Iris pigment epithelial cell (primary cell): ENCODE data around the gene PHOX2A.

Experiments used
- DNase-seq: peaks from one replicate; pipeline ENCODE4 v3.0.0-alpha.2; 2011; ENCODE audit warnings: low read depth

The PHOX2A gene

DNA sequence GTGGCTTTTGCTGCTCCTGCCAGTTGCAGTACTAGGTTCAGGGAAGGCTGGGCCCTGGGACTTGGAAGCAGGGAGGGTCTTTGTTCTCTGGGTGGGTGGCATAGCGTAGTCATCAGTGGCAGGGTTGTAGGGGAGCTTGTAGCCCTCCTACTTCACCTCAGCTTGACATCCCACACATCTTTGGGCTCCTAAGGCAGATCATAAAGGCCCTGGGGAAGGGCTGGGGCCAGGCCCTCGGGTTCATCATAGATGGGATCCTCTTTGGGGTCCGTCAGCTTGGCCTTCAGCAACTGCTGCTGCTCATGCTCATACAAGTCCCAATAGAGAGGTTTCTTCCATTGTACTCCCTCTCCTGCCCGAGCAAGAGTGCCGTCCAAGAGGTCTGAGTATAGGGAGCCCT is 6.0 kb upstream of the PHOX2A start:
- no peak for DNase-seq

GRCh38 chr11:72247584-72247983 is 3.6 kb upstream of the PHOX2A start:
- no peak for DNase-seq

DNA sequence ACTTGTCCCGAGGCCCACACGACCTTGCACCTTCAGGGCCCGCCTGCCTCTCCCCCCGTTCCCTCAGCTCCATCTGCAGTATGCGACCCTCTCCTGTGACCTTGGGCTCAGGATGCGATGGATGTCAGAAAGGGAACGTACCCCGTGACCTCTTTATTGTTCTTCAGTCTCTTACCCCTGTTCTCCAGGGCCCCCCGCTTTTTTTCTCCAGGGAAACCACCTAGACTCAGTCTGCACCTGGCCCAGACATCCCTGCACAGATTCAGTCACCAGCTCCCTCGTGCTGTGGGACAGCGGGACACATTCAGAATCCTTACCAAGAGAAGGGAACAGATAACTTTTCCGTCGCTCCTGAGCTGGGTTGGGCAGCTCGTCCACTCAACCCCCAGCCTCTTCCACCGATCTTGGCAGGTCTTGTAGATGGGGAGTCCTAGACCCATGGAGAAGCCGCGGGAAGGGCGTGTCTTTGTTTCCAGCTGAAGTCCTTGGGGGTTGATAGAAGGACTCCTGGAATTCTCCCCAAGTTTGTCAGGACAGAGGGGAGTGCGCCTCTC is 1.4 kb upstream of the PHOX2A start:
- no peak for DNase-seq

DNA sequence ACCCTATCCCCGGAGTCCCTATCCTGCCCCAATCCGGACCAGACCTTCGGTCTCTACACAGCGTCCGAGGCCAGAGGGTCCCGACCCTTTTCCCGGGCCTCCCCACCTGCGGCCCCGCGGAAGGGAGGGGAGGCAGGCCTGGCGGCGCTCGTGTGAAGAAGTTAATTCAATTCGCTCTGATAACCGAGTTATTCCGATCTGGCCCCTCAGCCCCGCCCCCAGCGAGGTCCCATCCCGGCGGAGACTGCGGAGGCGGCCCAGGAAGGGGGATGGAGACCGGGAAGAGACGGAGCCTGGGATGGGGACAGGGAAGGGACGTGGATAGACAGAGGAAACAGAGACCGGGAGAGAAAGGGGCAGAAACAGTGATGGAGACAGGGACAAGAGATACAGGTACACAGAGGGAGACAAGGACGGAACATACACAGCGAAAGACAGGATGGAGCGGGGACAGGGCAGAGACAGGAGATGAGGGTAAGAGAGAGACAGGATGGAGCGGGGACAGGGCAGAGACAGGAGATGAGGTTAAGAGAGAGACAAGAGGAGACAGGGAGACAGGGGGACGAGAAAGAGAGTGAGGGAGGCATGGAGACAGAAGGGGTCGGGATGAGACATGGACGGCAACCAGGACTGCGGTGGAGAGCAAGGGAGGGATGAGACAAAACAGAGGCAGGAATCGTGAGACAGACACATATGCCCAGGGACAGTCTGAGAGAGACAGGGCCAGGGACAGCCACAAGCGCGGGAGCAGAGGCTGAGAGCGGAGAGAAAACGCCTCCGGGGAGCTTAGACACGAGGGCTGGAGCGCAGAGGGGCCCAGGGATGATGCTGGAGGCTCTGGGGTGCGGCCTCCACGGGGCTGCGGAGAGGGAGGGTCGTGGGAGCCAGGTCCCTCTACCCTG is 636 bp upstream of the PHOX2A start:
- DNase-seq: no peak

DNA sequence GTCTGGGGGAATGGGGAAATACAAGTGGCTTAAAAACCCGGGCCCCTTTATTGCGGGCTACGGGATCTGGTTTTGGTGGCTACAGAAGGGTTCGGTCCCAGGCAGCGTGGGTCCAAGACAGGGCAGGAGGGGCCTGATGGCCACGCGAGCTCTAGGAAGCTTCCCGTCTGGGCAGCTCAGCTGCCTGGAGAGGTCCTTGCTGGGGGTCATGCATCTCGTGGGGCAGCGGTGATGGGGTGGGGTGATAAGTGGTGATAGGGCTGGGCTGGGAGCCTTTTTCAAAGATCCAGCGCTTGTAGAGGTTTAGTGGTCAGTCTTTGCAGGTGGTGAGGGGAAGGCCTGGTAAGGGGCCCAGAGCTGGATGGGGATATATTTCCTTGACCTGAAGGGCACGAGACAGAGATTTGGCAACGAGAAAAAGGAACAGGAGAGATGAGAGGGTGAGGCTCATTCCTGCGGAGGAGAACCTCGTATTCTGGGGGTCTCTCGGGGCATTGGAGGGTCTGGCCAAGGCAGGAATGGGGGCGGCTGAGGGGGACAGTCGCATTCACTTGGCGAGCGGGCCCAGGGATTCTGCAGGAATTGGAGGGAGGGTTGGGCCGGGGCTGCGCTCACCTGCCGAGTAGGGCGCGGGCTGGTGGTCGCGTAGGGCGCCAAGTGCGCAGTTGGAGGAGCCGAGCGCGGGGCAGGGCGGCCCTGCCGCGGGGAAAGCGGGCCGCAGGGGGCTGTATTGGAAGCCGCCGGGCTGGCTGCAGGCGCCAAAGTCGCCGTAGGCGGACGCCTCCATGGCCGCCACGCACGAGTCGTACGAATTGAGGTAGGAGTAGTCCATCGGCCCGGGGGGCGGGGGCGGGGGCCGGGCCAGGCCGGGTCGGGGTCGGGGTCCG is 560 bp downstream of the PHOX2A start:
- DNase-seq: no peak

- no peak for DNase-seq
These were observed 1.8 kb downstream of the PHOX2A start for GRCh38 chr11:72242141-72242540.

- no peak for DNase-seq
These were observed 2.6 kb downstream of the PHOX2A start for GRCh38 chr11:72241291-72241781.

GRCh38 chr11:72240461-72241290 is 3.3 kb downstream of the PHOX2A start:
- peak; percentile 22 for DNase-seq

DNA sequence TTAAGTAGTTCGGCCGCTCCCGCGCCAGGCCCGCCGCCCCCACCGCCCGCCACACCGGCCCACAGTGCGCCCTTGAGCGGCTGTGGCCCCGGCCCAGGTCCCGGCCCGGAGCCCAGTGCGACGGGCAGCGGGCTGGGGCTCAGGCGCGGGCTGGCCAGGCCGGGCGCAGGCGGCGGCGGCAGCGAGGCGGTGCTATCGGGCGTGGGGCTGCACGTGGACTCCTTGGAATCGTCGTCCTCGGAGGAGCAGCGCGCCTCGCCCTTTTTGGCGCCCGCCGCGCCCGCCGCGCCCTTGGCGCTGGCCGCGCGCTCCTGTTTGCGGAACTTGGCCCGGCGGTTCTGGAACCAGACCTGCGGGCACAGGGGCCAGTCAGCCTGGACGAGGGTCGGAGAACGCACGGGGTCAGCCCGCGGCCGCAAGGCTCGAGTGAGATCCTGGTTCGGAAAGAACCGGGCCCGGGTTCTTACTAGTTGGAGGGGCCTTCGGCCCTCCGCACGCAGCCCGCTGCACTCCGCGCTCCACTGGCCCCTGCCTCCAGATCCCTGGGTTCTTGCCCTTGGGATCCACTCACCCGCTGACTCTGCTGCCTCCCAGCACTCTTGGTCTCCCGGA is 4.0 kb downstream of the PHOX2A start:
- peak; percentile 43 for DNase-seq

DNA sequence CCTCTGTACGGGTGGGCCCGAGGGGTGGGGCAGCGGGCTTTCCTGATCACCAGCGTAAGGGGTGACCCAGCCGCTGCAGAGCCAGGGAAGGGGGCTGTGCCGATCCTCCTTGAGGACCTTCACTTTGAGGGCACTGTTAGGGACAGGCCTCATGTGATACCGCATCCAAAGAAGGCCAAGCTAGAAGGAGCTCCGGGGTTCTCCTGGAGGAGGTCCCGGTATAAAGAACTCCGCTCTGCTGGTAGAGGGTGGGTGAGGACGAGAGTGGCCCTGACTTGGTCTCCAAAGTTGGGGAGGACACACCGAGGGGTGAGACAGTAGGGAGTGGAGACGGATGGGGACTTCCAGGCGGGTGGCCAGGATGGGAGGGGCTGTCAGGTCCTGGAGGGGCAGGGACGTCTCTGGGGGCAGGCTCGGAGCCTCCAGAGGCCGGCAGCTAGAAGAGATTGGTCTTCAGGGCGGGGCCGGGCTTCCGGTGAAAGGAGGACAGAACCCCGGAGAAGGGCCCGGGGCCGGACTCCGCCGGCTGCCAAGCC is 4.6 kb downstream of the PHOX2A start:
- DNase-seq: peak; percentile 64

DNA sequence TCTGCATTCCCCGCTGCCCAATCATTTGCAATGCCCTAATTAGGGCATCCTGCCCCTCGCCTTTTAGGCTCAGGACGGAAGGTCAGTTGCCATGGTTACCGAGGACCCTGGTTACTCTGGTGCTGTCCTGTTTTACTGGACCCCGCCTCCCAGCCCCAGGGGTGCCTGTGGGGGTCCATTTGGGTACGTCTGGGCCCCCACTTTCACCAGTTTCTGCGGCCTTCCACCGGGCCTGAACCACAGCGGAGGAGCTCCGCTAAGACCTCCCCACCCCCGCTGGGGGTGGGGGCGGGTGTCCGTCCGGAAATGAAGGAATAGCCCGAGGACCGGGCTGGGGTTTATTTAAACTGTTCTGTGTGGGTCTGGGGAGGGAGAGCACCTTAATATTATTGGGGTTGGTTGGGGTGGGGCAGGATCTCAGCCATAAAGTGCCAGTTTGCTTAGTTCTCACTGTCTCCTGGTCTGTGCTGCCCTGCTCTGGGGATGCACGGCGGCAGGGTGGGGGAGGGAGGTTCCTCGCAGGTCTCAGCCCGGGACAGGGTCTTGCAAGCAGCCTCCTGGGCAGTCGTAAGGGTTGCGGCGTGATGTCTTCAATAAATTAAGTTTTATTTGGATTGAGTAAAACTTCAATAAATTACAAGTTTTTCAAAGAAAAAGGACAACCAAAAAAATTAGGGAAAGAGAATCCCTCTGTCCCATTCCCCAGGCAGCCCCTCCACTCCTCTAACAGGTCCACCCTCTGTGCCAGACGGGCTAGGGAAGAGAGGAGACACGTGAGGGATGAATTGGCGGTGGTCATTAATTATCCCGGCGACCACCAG is 5.3 kb downstream of the PHOX2A start:
- DNase-seq: no peak

DNA sequence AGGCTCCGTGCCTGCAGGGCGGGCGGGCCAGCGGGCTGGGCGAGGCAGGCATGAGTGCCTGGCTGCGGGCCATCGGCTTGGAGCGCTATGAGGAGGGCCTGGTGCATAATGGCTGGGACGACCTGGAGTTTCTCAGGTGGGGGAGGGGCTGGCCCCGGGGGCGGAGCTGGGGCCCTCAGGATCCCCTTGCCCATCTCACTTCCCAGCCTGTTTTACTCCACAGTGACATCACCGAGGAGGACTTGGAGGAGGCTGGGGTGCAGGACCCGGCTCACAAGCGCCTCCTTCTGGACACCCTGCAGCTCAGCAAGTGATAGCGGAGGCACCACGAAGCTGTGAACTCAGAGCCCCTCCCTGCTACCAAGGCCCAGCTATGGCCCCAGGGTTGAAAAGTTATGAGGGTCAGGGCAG is 5.9 kb downstream of the PHOX2A start:
- peak; percentile 74 for DNase-seq

GRCh38 chr11:72237112-72237931 is 6.7 kb downstream of the PHOX2A start:
- DNase-seq: no peak

GRCh38 chr11:72236774-72237111 is 7.2 kb downstream of the PHOX2A start:
- DNase-seq: no peak

DNA sequence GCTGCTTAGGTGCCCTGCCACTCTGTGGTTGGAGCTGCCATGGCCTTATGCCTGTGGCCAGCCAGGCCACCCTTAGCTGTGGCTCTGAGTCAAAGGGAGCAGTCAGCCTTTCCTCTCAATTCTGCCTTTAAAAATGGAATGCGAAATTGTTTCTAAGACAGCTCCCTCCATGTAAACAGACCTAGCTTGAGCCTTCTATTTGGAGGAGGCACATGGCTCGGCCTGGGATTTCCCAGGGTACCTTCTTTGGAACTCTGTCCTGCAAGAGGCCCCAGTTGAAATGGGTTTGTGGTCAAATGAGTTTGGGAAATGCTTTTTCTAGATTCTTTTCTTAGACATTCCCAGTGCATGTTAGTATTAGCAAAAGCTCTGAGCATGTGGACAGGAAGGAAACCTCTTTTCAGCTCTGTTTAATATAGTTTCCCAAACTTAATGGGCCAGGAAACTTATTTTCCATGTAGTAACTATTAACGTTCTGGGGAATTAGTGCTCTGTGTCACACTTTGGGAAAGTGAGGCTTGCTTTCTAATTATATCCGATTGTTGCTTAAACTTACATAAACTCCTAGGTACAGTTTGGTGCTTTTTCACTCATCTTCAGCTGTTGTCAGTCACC is 7.8 kb downstream of the PHOX2A start:
- no peak for DNase-seq

DNA sequence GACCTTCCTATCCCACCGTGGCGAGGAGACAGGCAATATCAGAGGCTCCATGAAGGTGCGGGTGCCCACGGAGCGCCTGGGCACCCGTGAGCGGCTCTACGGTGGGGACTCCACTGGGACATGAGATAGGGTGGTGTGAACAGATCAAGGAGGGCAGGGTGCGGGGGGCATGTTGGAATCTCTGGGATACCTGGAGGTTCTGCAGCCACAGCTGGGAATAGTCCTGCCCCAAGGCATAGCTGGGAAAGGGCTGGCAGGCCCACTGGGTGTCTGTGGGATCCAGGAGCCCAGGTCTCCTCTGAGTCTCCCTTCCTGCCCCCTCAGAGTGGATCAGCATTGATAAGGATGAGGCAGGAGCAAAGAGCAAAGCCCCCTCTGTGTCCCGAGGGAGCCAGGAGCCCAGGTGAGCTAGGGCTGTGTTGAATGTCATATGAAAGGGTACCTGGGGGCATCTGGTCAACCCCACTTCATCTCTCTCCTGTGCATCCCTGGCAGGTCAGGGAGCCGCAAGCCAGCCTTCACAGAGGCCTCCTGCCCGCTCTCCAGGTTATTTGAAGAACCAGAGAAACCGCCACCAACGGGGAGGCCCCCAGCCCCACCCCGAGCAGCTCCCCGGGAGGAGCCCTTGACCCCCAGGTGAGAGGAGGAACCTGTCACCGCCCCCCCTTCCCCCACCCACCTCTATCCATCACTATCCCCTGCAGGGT is 8.5 kb downstream of the PHOX2A start:
- DNase-seq: no peak

- DNase-seq: no peak
These were observed 9.1 kb downstream of the PHOX2A start for GRCh38 chr11:72234920-72235319.

- no peak for DNase-seq
These were observed 9.5 kb downstream of the PHOX2A start for GRCh38 chr11:72234514-72234830.
